Right lobe of liver (tissue), 6 donors: ENCODE measurements around the gene SLC2A1. TPM values are rescaled to one million over a fixed set of nuclear protein-coding genes. Genes with fewer than 3 reads are reported as not detected.

Experiments used
- ATAC-seq, 4 donors: fragments of 200-7000 bp; cut with Tn5 transposase; one replicate each; pipeline ENCODE4 v1.9.1; 2020; ENCODE audit warnings: mild to moderate bottlenecking in 4 of 4, moderate library complexity in 4 of 4
- DNase-seq, 3 donors: peaks; one replicate each; pipeline ENCODE4 v3.0.0-alpha.2; 2020
- H3K27ac ChIP-seq, 3 donors: fragments of 200-600 bp; one replicate each; pipeline ENCODE4 v1.8.0; 2022
- H3K27me3 ChIP-seq, 2 donors: fragments of 200-600 bp; one replicate each; pipeline ENCODE4 v1.8.0; 2022
- H3K36me3 ChIP-seq, 4 donors: fragments of 200-600 bp; sonication (generic) in 1 of 4; one replicate each; pipeline versions ENCODE4 v1.5.1 to v1.8.0; 2017 to 2022; ENCODE audit warnings: control low read depth in 1 of 4
- H3K4me1 ChIP-seq, 4 donors: fragments of 200-600 bp; sonication (generic) in 1 of 4; one replicate each; pipeline versions ENCODE4 v1.5.1 to v1.8.0; 2017 to 2022; ENCODE audit warnings: control low read depth in 1 of 4
- H3K4me3 ChIP-seq, 3 donors: fragments of 200-600 bp; one replicate each; pipeline ENCODE4 v1.8.0; 2022
- H3K9me3 ChIP-seq, 4 donors: fragments of 200-600 bp; sonication (generic) in 1 of 4; one replicate each; pipeline versions ENCODE4 v1.5.1 to v1.8.0; 2017 to 2022; ENCODE audit warnings: control low read depth in 1 of 4
- POLR2A ChIP-seq: fragments of 450-650 bp; IDR thresholded peaks from one replicate; pipeline ENCODE4 v1.6.1; 2017; ENCODE audit warnings: antibody characterized with exemption, mild to moderate bottlenecking
- WGBS: methylation state at CpG from one replicate; pipeline ENCODE4 v1.1.6; 2018; ENCODE audit warnings: low coverage, low lambda C conversion rate; ENCODE audit not compliant: insufficient coverage; ENCODE audit errors: missing lambda C conversion rate; 5-methylcytosine and 5-hydroxymethylcytosine counted together
- intact Hi-C, 2 donors: fragments of 100-400 bp; cut with DNase I; formaldehyde crosslinking; loops; one replicate each; pipeline versions ENCODE4 v1.11.2 to v1.14.1; 2022
- total RNA-seq, 6 experiments: library from RNA; depleted of rRNA in 2 of 6; stranded (reverse); fragments of >200 nt in 2 of 6; fragmentation: NEBNext Ultra II Directional in 3 of 6; extraction: Animal tissue kit (Norgen Biotek cat#: 25700) in 3 of 6; gene quantifications; one replicate each; pipeline versions ENCODE4 v1.1.0 to v1.2.4, GENCODE V29; 2016 to 2023
- TF ChIP-seq, protein P1 (sequence below), 4 donors: fragments of 200-600 bp in 3 of 4; fragments of 450-650 bp in 1 of 4; IDR thresholded peaks; one replicate each; pipeline versions ENCODE4 v1.5.1 to v1.8.0; 2016 to 2022; ENCODE audit warnings: antibody characterized with exemption in 4 of 4, mild to moderate bottlenecking in 2 of 4
- donor health status: DM: no; HTN: yes; CAD: no.
- donor health status: DM: no; HTN: no; CAD: no.
- donor health status: DM: no; HTN: no; CAD: no.
- donor health status: DM: no; HTN: yes; CAD: no.
- donor health status: DM: no; HTN: yes; CAD: no.

Gene SLC2A1
- total RNA-seq, 6 experiments from 2014 or later: 0.74 to 34.3 (median 5.8) TPM

DNA sequence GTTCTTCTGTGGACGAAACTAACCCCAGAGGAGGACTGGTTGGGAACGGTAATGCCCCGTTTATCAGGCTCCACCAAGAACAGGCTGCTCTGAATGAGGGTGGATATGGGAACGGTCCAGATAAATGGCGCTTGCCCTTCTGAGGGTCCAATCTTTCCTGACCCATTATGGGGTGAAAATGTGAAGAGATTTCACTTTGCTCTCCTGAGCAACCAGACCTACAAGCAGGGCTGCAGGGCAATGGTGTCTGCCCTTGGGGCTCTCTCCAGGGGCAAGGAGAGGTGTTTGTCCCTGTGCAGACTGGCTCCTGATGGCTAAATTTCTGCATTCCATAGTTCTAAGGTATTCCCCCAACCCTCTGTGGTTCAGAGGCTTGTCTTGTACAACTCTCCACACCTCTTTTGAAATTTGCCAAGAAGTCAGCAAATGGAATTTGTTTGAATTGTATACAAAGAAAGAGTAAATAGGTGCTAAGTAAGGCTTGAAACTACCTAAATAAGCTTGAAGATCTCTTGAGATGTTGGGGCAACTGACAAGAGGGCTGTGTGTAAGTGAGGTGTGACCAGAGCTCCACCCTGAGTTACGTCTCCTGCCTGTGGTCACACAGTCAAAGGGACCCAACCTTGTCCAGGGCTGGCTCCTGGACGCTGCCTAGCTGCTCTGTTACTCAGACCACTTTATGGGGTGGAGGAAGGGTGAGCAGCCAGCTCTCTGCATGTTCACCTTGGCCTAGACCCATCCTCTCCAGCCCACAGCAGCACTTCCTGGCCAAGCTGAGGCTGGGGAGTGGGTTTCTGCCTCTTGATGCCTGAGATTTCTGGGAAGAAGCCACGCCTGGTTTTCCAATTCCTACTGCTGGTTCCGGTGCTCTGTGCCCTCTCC lies 24.8 kb downstream of the SLC2A1 start:
- Histone ChIP-seq H3K27me3 (no peaks in the 10 kb centered on the region), H3K36me3 (peaks cover 0 to under 1% (median 0%) of the 10 kb centered on the region in 4 donors), H3K4me1 (peaks cover 0 to 10% (median 0%) of the 10 kb centered on the region in 4 donors), H3K4me3 (no peak overlapping the region), H3K27ac (no peak overlapping the region), H3K9me3 (no peaks in the 10 kb centered on the region)
- DNase-seq (no peak), ATAC-seq (no peak)
- intact Hi-C loops: no loop called here
- WGBS: 79% methylated on average over 3 of the region's 9 CpGs
- TF ChIP-seq, protein P1, sequence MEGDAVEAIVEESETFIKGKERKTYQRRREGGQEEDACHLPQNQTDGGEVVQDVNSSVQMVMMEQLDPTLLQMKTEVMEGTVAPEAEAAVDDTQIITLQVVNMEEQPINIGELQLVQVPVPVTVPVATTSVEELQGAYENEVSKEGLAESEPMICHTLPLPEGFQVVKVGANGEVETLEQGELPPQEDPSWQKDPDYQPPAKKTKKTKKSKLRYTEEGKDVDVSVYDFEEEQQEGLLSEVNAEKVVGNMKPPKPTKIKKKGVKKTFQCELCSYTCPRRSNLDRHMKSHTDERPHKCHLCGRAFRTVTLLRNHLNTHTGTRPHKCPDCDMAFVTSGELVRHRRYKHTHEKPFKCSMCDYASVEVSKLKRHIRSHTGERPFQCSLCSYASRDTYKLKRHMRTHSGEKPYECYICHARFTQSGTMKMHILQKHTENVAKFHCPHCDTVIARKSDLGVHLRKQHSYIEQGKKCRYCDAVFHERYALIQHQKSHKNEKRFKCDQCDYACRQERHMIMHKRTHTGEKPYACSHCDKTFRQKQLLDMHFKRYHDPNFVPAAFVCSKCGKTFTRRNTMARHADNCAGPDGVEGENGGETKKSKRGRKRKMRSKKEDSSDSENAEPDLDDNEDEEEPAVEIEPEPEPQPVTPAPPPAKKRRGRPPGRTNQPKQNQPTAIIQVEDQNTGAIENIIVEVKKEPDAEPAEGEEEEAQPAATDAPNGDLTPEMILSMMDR (IDR thresholded peaks at IDR 0.05): no peak
- TF ChIP-seq POLR2A: no peak

DNA sequence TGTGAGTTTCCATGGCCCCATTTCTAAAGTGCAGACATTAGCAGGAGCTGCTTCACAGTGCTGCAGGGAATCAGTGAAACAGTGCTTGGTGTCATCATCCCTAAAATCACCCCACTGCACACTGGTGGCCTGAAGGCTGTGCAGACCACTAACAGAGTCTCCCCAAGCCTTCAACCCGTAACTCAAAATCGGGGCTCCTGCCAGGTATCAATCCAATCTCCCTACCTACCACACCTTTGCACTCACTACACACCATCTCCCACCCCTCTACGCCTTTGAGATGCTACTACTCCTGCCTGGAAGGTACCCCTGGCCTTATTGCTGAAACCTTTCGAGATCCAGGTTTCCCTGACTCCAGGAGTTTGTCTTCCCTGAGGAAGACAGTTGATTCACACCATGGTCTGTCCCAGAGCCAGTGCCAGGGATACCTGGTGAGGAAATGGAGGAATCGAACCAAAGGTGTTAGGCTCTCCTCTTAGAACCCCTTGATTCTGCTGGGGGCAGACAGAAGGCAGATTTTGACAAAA lies 25.5 kb downstream of the SLC2A1 start:
- Histone ChIP-seq H3K36me3 (peaks cover 0 to 4% (median 0%) of the 10 kb centered on the region in 4 donors), H3K4me3 (no peak overlapping the region), H3K4me1 (peaks cover 0 to 5% (median 0%) of the 10 kb centered on the region in 4 donors), H3K27me3 (no peaks in the 10 kb centered on the region), H3K27ac (no peak overlapping the region), H3K9me3 (no peaks in the 10 kb centered on the region)
- no peak for ATAC-seq
- DNase-seq: peak in 1 of 3 donors; percentile 40
- WGBS: 73% methylated on average over 3 of the region's 5 CpGs
- intact Hi-C loops: no loop called here
- TF ChIP-seq, protein P1 (IDR thresholded peaks at IDR 0.05): no peak

DNA sequence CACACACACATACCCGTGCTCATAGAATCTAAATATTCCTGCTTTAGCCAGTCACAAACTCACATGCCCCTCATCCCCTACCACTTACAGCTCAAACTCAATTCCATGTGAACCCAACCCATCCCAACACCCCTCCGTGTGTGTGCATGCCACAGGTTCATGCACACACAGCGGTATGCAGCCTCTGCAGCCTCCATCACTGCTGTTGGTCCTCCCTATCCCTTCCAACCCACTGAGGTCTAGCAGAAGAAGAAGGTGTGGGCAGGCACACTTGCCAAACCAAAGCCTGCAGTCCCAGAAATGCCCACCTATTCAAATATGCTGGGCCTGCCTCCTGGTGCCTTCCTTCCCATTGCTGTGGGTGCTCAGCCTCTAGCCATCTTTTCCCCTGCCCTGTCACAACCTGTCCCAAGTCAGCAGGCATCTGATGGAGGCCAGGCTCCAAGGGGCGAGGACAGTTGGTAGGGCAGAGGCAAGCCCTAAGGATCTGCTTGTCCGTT lies 26.2 kb downstream of the SLC2A1 start:
- TF ChIP-seq POLR2A: no peak
- TF ChIP-seq, protein P1 (IDR thresholded peaks at IDR 0.05): no peak
- H3K4me1 ChIP-seq: peaks cover 0 to 5% (median 0%) of the 10 kb centered on the region in 4 donors
- ATAC-seq (no peak), DNase-seq (no peak)
- H3K27ac ChIP-seq: peak overlapping the region in 1 of 3 donors; percentile 53
- H3K36me3 ChIP-seq: peaks cover 0 to 4% (median 0%) of the 10 kb centered on the region in 4 donors
- no peaks in the 10 kb centered on the region for H3K27me3 ChIP-seq
- WGBS: 96% methylated on average over 3 of the region's 5 CpGs
- H3K9me3 ChIP-seq: no peaks in the 10 kb centered on the region
- intact Hi-C loops: no loop called here
- H3K4me3 ChIP-seq: no peak overlapping the region

DNA sequence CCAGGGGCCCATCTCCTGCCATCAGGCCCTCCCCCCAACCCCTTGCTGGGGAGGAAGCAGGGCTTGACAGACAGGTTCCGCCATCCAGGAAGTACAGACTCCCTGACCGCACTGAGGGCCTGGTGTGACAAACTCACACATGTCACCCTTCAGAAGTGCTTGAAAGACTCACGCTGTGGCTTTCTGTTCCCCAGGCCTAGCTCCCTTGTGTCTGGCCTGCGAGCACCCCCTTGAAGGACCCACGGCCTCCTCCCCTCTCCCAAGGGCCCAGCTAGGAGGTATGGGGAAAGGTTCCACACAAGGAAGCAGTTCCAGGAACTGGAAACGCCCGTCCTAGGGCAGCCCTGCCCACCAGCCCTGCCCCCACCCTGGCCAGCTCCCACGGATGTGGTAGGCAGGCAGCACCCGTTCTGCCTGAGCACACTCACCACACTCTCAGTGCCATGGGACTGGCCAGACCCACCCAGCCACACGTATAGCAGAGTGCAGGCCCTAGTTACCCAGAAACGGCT lies 26.7 kb downstream of the SLC2A1 start:
- DNase-seq: peak in 2 of 3 donors; percentile 58 to 68
- peak; percentile 50 to 63 (median 58) for ATAC-seq
- intact Hi-C loops: no loop called here
- Histone ChIP-seq H3K36me3 (peaks cover 0 to 4% (median 0%) of the 10 kb centered on the region in 4 donors), H3K4me1 (peaks cover 0 to 1% (median 0%) of the 10 kb centered on the region in 4 donors), H3K9me3 (no peaks in the 10 kb centered on the region), H3K27ac (peak overlapping the region in 1 of 3 donors; percentile 53), H3K4me3 (no peak overlapping the region), H3K27me3 (no peaks in the 10 kb centered on the region)
- WGBS: 57% methylated on average over 1 of the region's 11 CpGs
- TF ChIP-seq, protein P1 (IDR thresholded peaks at IDR 0.05): no peak
- no peak for TF ChIP-seq POLR2A
